Activated CD4-positive, alpha-beta T cell treated with anti-CD3 and anti-CD28 coated beads for 48 hours (primary cell): ENCODE data around the gene KLF2.

Source experiments
- DNase-seq: peaks from one replicate; pipeline ENCODE4 v3.0.0-alpha.2; 2020

Gene KLF2

DNA sequence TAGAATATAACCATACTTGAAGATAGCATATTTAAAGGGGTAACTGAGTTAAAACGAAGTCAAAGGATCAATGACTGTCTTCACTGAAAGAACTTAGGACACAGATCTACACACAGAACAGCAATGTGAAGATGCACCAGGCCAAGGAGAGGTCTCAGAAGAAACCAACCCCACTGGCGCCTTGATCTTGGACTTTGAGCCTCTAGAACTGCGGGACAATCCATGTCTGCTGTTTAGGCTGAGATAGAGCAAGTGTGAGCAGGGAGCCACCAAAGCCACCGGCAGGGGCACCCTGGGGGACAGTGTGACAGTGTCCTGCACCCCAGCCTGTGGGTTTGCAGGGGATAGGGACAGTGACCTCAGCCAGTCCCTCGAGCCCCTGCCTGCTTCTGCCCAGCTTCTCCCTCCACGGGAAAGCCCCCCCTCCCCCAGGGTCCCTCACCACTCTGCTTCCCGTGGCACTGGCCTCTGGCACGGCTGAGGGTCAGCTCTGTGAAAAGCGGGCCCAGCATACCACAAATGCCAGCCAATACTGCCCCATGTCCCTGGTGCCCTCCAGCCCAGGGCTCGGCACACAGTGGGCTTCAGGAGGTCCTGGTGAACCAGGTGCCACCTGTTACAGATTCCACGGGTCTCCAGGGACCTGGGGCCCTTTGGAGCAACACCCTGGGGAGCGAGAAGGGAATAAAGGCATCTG lies 40.8 kb downstream of the KLF2 start:
- no peak for DNase-seq

- DNase-seq: no peak
Measured at GRCh38 chr19:16366056-16366432, 41.4 kb downstream of the KLF2 start.

- peak; percentile 38 for DNase-seq
Measured at GRCh38 chr19:16366433-16367260, 42.0 kb downstream of the KLF2 start.

- DNase-seq: peak; percentile 54
Measured at GRCh38 chr19:16367261-16367683, 42.6 kb downstream of the KLF2 start.

- peak; percentile 42 for DNase-seq
Measured at GRCh38 chr19:16368385-16369305, 44.0 kb downstream of the KLF2 start.

DNA sequence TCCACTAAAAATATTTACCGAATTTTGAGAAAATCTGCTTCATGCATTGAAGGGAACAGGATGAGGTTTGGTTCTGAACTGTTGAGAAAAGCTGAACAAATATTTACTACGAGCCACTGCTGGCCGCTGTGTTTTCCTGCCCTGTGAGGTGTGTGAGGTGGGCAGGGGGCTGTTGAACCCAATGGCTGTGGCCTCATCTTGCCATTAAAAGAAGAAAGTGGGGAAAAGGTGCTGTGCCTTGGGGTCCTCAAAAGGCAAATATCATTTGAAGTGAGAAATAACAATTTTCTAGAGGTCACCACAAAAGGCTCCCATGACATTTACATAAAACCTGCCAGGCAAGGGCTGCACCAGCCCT lies 44.7 kb downstream of the KLF2 start:
- DNase-seq: no peak

- peak; percentile 38 for DNase-seq
Measured at GRCh38 chr19:16369664-16370576, 45.3 kb downstream of the KLF2 start.

DNA sequence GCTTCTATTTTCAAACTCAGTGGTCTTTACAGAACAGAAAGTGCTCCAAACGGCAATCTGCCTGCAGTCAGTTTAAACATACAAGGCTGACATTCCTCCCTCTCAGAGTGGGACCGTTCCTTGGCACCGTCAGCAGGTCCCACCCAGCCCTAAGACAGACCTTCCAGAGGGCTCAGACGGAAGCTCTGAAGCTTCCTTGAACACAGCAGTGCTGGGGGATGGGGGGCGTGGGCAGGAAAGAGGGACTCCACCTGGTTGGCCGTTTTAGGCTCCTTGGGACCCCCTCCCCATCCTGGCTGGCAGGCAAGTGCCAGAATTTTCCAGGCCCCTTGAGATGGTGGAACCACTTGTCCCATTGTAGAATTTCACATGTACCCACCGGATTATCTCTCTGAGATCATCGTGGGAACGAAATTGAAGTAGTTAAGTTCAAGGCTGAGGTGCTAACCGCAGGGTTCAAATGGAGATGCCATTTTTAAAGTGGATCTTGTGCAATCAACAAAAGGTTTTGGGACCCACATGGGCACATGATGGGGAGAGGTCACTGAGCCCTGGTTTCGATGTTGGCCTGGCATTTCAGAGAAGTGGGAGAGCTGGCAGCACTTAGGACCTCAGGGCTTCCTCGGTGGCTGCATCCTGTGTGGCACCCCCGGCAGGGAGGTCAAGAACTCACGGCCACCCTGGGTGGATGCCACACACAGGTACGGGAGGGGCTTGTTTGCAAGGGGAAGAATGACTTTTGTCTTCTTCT lies 46.2 kb downstream of the KLF2 start:
- no peak for DNase-seq

DNA sequence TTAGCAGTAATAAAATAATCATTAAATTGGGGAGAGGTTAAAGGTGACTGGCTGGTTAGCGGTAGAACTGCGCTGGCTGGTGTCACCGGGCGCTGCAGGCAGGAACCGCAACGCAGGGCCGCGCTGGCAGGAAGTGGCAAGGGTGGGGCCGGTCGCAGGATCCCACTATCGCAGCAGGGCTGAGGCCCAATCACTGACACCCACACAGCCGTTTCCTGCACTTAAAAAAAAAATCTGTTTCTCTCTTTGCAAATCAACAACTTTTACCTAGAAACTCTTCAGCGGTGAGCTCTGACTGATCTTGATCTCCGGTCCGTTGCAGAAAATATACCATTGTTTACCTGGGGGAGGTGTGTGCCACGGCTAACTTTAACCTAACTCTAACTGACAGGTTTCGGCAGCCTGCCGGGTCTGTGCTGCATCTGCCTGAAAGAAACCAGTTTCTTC lies 46.9 kb downstream of the KLF2 start:
- peak; percentile 86 for DNase-seq

DNA sequence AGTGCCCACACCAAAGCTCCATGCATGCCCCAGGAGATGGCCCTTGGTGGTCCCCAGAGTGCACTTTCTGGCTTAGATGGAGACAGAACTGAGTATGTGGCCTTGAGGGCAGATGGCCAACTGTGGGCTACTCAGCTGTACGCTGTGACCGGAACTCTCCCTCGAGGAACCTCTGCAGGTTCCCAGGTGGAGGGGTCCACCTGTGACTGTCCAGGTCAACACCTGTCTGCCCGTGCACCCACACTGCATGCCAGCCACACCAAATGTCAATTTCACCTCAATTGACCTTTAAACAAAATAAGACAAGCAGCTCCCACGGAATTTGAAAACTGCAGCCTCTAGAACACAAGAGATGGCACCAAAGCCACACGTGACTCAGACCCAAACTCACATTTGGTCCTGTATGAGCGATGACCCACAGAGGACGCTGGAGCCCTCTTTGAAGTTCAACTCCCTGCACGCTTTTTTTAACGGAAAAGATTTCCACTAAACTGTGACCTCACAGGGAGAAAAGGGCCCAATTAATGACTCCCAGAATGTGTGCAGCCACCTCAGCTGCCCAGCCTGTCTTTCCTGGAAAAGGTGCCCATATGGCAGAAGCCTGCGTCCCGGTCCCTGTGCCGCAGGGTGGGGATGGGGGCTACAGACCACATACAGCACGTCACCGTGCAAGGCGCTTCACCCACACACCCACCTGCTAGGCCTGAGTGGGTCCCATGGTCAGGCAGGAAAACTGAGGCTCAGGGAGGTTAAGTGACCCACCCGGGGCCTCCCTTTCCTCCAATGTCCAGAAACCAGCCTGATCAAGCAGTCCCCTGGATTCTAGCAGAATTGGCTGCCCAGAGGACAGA lies 47.7 kb downstream of the KLF2 start:
- no peak for DNase-seq

- no peak for DNase-seq
Measured at GRCh38 chr19:16373079-16373478, 48.5 kb downstream of the KLF2 start.

DNA sequence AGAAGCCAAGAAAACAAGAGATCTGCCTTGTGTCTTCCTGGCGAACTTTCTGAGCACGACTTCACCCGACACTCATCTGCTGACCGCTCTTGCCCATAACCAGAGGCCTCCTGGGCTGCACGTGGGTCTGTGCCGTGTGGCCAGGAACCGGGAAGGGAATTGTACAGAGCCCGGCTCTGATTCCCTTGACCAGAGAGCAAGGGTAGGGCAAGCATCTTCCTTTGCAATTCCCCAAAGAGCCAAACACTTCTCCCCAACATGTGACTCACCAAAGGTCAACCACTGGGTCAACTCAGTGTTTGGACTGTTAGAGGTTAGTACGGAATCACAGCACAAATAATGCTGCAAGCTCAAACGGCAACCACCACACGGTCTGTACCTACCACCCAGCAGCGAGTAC lies 48.9 kb downstream of the KLF2 start:
- DNase-seq: no peak

DNA sequence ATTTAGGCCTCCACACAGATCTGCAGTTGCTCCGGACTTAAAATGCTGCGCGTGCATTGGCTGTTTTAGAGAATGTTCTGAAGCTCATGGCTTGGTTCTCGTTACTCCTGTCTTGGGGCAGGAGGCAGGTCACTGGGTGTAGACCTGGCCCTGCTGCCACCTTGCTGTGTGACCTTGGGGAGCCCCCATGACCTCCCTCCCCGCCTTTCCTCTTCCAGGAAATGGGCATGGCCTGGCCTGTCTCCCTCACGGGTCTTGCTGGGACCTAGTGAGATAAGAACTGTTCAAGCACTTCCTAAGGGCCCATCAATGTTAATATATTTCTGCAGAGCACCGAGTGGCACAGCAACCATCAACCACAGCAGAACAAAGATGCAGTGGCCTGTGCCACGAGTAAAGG lies 49.4 kb downstream of the KLF2 start:
- no peak for DNase-seq

DNA sequence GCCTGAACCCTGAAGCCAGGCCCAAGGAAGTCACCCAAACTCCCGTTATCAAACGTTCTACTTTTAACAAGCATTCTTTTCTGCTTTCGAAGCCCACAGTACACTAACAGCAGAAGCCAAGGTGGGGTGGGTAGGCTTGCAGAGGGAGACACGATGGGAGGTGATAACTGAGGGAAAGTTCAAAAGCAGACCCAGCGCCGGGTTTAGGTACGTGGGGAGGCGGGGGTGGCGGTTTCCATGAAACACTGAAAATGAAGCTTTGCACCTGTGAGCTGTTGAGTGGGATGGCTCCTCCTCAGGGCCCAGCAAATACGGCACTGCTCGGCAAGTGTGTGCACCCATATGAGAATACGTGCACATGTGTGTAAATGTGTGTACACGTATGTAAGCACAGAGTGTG lies 49.8 kb downstream of the KLF2 start:
- DNase-seq: peak; percentile 35

- no peak for DNase-seq
Measured at GRCh38 chr19:16375157-16375935, 50.7 kb downstream of the KLF2 start.

GRCh38 chr19:16375936-16376185 lies 51.2 kb downstream of the KLF2 start:
- no peak for DNase-seq

DNA sequence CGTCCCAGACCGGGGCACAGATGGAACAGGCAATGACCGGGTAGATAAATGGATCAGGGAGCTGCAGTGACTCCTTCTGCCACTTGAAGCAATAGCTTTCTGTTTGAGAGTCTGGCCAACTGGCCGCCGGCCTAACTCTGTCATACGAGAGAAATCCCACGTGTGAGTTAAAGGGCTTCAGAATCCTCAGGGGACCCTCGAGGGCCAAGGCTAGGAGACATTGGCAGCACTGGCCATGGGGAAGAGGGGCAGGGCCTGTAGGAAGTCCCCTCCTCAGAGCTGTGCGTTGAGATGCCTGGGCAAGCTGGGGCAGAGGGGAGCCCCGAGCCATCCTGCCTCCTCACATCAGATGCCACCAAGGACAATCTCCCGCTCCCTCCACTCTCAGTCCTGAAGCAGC lies 51.6 kb downstream of the KLF2 start:
- DNase-seq: no peak

DNA sequence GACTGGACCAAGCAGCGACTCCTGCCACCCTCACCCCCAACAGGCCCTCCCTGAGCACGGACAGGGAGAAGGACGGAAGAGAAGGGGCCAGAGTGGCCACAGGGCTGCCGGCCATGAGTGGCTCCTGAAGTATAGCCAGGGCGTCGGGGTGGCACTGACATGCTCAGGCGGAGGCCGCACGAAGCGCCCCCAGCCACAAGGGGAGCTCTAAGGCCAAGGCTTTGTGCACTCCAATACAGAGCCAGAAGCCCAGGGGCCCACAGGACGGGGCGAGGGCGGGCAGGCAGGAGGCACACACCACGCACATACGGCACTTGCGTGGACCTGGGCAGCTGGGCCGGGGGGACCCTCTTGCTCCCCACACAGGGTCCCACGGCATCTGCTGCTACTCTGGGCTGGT lies 52.0 kb downstream of the KLF2 start:
- DNase-seq: peak; percentile 63

DNA sequence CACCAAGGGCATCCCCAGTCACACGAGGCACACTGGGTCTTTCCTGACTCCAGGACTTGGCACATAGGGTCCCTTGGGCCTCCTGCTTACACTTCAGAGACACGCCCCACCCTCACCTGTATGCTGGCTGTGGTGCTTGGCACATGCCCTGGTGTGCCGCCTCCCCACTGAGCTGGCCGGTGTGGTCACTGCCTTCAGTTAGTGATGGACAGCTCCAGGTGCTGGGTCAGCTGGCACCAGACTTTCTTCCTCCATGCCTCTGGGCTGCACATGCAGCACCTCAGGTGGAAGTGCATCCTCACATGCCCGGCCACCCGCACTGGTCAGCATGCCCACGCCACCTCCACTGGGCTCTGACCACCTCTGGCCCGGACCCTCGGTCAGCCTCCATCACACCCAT lies 52.9 kb downstream of the KLF2 start:
- no peak for DNase-seq
